WTC11 (cell line): ENCODE measurements around the gene NPB. TPM values are rescaled to one million over a fixed set of nuclear protein-coding genes. Genes with fewer than 3 reads are reported as not detected.

ENCODE experiments used
- AFF4 ChIP-seq: sonication (generic); formaldehyde crosslinking; IDR thresholded peaks from 2 replicates; pipeline ENCODE4 v1.8.1; 2023; ENCODE audit warnings: mild to moderate bottlenecking, missing genetic modification reagents, borderline replicate concordance
- ATF1 ChIP-seq: sonication (generic); formaldehyde crosslinking; IDR thresholded peaks from 2 replicates; pipeline ENCODE4 v1.8.1; 2023; ENCODE audit warnings: mild to moderate bottlenecking, moderate library complexity, missing genetic modification reagents
- ATF6 ChIP-seq: sonication (generic); formaldehyde crosslinking; IDR thresholded peaks from 2 replicates; pipeline ENCODE4 v1.8.1; 2023; ENCODE audit warnings: mild to moderate bottlenecking, missing genetic modification reagents
- CREM ChIP-seq: sonication (generic); formaldehyde crosslinking; IDR thresholded peaks from 2 replicates; pipeline ENCODE4 v1.8.1; 2022; ENCODE audit warnings: mild to moderate bottlenecking, missing genetic modification reagents, moderate library complexity
- ELF4 ChIP-seq: sonication (generic); formaldehyde crosslinking; IDR thresholded peaks from 2 replicates; pipeline ENCODE4 v1.8.1; 2022; ENCODE audit warnings: low read depth, mild to moderate bottlenecking, moderate library complexity, missing genetic modification reagents
- EMX1 ChIP-seq: fragments of 250-450 bp; sonication (Bioruptor Pico); IDR thresholded peaks from 2 replicates; pipeline ENCODE4 v1.8.0; 2021; ENCODE audit warnings: mild to moderate bottlenecking
- ESRRA ChIP-seq: sonication (generic); formaldehyde crosslinking; IDR thresholded peaks from 2 replicates; pipeline ENCODE4 v1.8.1; 2022; ENCODE audit warnings: mild to moderate bottlenecking, missing genetic modification reagents, borderline replicate concordance
- FOXJ3 ChIP-seq: sonication (generic); formaldehyde crosslinking; IDR thresholded peaks from 2 replicates; pipeline ENCODE4 v1.9.0; 2021; ENCODE audit warnings: missing genetic modification reagents, mild to moderate bottlenecking, borderline replicate concordance
- GRHL2 ChIP-seq: fragments of 250-450 bp; sonication (Bioruptor Pico); IDR thresholded peaks from 2 replicates; pipeline ENCODE4 v1.8.0; 2022; ENCODE audit warnings: mild to moderate bottlenecking, moderate library complexity; ENCODE audit not compliant: insufficient replicate concordance, severe bottlenecking
- GTF2I ChIP-seq: fragments of 250-450 bp; sonication (Bioruptor Pico); conservative IDR thresholded peaks from 2 replicates; pipeline ENCODE4 v1.4.0; 2021; ENCODE audit warnings: mild to moderate bottlenecking
- MLX ChIP-seq: sonication (generic); formaldehyde crosslinking; IDR thresholded peaks from 2 replicates; pipeline ENCODE4 v1.8.1; 2023; ENCODE audit warnings: mild to moderate bottlenecking, missing genetic modification reagents, moderate library complexity
- MYBL2 ChIP-seq: sonication (generic); formaldehyde crosslinking; IDR thresholded peaks from 2 replicates; pipeline ENCODE4 v1.8.1; 2023; ENCODE audit warnings: mild to moderate bottlenecking, moderate library complexity, missing genetic modification reagents
- NFATC4 ChIP-seq: fragments of 250-450 bp; sonication (Bioruptor Pico); IDR thresholded peaks from 2 replicates; pipeline ENCODE4 v1.9.0; 2021; ENCODE audit warnings: mild to moderate bottlenecking
- NR3C1 ChIP-seq: sonication (generic); formaldehyde crosslinking; conservative IDR thresholded peaks from 2 replicates; pipeline ENCODE4 v1.8.1; 2023; ENCODE audit warnings: low read depth, mild to moderate bottlenecking, missing genetic modification reagents
- OVOL2 ChIP-seq: fragments of 250-450 bp; sonication (Bioruptor Pico); IDR thresholded peaks from 2 replicates; pipeline ENCODE4 v1.9.0; 2021; ENCODE audit warnings: mild to moderate bottlenecking, borderline replicate concordance
- PRDM15 ChIP-seq: sonication (generic); formaldehyde crosslinking; IDR thresholded peaks from 2 replicates; pipeline ENCODE4 v1.8.0; 2022; ENCODE audit warnings: missing genetic modification reagents
- RELA ChIP-seq: sonication (generic); formaldehyde crosslinking; IDR thresholded peaks from 2 replicates; pipeline ENCODE4 v1.8.1; 2022; ENCODE audit warnings: missing genetic modification reagents, mild to moderate bottlenecking, borderline replicate concordance
- SP1 ChIP-seq: sonication (generic); formaldehyde crosslinking; conservative IDR thresholded peaks from 2 replicates; pipeline ENCODE4 v1.8.1; 2022; ENCODE audit warnings: missing genetic modification reagents
- TEAD4 ChIP-seq: sonication (generic); formaldehyde crosslinking; IDR thresholded peaks from 2 replicates; pipeline ENCODE4 v1.8.0; 2022; ENCODE audit warnings: mild to moderate bottlenecking, missing genetic modification reagents
- ZBTB21 ChIP-seq: sonication (generic); formaldehyde crosslinking; IDR thresholded peaks from 2 replicates; pipeline ENCODE4 v1.8.1; 2023; ENCODE audit warnings: mild to moderate bottlenecking, missing genetic modification reagents, borderline replicate concordance
- ZMAT4 ChIP-seq: fragments of 250-450 bp; sonication (Bioruptor Pico); IDR thresholded peaks from 2 replicates; pipeline ENCODE4 v1.9.0; 2021; ENCODE audit warnings: mild to moderate bottlenecking
- ZNF138 ChIP-seq: sonication (generic); formaldehyde crosslinking; conservative IDR thresholded peaks from 2 replicates; pipeline ENCODE4 v1.8.1; 2022; ENCODE audit warnings: mild to moderate bottlenecking, moderate library complexity, missing genetic modification reagents
- ZNF416 ChIP-seq: fragments of 250-450 bp; sonication (Bioruptor Pico); IDR thresholded peaks from 2 replicates; pipeline ENCODE4 v1.9.0; 2021; ENCODE audit warnings: mild to moderate bottlenecking, inconsistent platforms
- ZNF532 ChIP-seq: fragments of 250-450 bp; sonication (Bioruptor Pico); IDR thresholded peaks from 2 replicates; pipeline ENCODE4 v1.9.0; 2021; ENCODE audit warnings: mild to moderate bottlenecking, borderline replicate concordance
- ZNF671 ChIP-seq: fragments of 250-450 bp; sonication (Bioruptor Pico); IDR thresholded peaks from 2 replicates; pipeline ENCODE4 v1.8.0; 2021; ENCODE audit warnings: mild to moderate bottlenecking
- total RNA-seq: library from RNA; stranded (reverse); gene quantifications from 3 replicates; pipeline ENCODE4 v1.2.3, GENCODE V29; 2021

The NPB gene
- total RNA-seq, 1 experiment from 2014 or later = 1.9 TPM

- no peak for TF ChIP-seq PRDM15 (CRISPR knock-in tag)
- no peak for TF ChIP-seq ATF6 (CRISPR knock-in tag)
- TF ChIP-seq NR3C1 (CRISPR knock-in tag) = no peak
- TF ChIP-seq EMX1 (CRISPR knock-in tag) = no peak
- peak; percentile 58; the same call in 1 of the 2 replicates for TF ChIP-seq CREM (CRISPR knock-in tag)
- no peak for TF ChIP-seq GTF2I (CRISPR knock-in tag)
- TF ChIP-seq ATF1 (CRISPR knock-in tag) = no peak
- no peak for TF ChIP-seq ZNF671 (CRISPR knock-in tag)
- TF ChIP-seq GRHL2 (CRISPR knock-in tag) = no peak
- TF ChIP-seq AFF4 (CRISPR knock-in tag) = no peak
- TF ChIP-seq ZNF532 (CRISPR knock-in tag) = 0 out of 2 replicates have a peak, but pooled peaks have one; percentile 50
- no peak for TF ChIP-seq FOXJ3 (CRISPR knock-in tag)
- no peak for TF ChIP-seq ELF4 (CRISPR knock-in tag)
- no peak for TF ChIP-seq ZBTB21 (CRISPR knock-in tag)
- no peak for TF ChIP-seq RELA (CRISPR knock-in tag)
- TF ChIP-seq OVOL2 (CRISPR knock-in tag) = no peak
- TF ChIP-seq ZMAT4 = no peak
- TF ChIP-seq ZNF416 (CRISPR knock-in tag) = 0 out of 2 replicates have a peak, but pooled peaks have one; percentile 49
- TF ChIP-seq NFATC4 = peak; percentile 64; the same call in 1 of the 2 replicates
- TF ChIP-seq ZNF138 (CRISPR knock-in tag) = no peak
- no peak for TF ChIP-seq MLX (CRISPR knock-in tag)
- TF ChIP-seq ESRRA = no peak
- peak; percentile 40; the same call in 1 of the 2 replicates for TF ChIP-seq MYBL2 (CRISPR knock-in tag)
- peak; percentile 83 for TF ChIP-seq SP1 (CRISPR knock-in tag)
- no peak for TF ChIP-seq TEAD4 (CRISPR knock-in tag)
Observed at GRCh38 chr17:81917565-81918332, 15.7 kb downstream of the NPB start, which contains the start of gene SIRT7 (continued).
